ENCODE data around the gene PIP4K2C. TPM values are rescaled to one million over a fixed set of nuclear protein-coding genes. Genes with fewer than 3 reads are reported as not detected.

PIP4K2C gene
- total and polyA plus RNA-seq, 12 donors, result 5.8 to 17.2 (median 14.1) TPM

DNA sequence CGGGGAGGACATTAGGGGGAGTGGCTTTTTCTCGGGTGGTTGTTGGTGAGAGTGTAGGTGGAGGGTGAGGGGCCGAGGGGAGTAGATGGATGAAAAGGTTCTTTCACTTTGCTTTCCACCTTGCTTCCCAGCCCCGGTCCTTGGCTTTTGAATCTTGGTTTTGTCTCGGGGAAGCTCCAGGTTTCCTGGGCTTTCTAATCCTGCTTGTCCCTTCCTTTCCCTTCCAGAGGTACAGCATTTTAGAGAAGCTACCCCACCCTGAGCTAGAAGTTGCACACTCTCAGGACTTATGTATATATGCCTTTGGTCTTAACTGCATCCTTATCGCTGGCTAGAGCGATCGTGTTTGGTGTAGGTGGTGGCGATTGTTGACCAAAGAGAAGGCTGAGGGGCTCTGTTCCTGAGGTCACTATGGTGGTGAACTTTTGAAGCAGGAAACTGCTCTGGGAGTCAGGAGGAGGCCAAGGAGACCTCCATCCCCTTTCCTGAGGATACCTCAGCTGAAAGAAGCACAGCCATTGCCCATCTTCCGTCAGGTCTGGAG, 862 bp downstream of the PIP4K2C start:
- ATAC-seq, result no peak
- peaks cover 0 to 21% (median 14%) of the 10 kb centered on the region in 9 donors for H3K4me1 ChIP-seq
- H3K27ac ChIP-seq, result peak overlapping the region in 9 of 10 donors; percentile 65 to 87 (median 77)
- TF ChIP-seq CTCF (IDR thresholded peaks at IDR 0.05), result no peak
- 41 to 46% methylated on average over 10 of the region's 10 CpGs for WGBS, 2 donors
- intact Hi-C loops (cut with DNase I), result loop anchor here in 1 of 10 donors (2.0 kb wide), 1 partner anchor 13 kb away; the partner anchor contains the start of gene DTX3
- no peak for DNase-seq
- peak overlapping the region in 9 of 10 donors; percentile 59 to 95 (median 85) for H3K4me3 ChIP-seq
- H3K9me3 ChIP-seq, result no peaks in the 10 kb centered on the region
- peaks cover 0 to 32% (median 13%) of the 10 kb centered on the region in 9 donors for H3K36me3 ChIP-seq
- H3K27me3 ChIP-seq, result peaks cover 0 to 16% (median 7%) of the 10 kb centered on the region in 7 donors

DNA sequence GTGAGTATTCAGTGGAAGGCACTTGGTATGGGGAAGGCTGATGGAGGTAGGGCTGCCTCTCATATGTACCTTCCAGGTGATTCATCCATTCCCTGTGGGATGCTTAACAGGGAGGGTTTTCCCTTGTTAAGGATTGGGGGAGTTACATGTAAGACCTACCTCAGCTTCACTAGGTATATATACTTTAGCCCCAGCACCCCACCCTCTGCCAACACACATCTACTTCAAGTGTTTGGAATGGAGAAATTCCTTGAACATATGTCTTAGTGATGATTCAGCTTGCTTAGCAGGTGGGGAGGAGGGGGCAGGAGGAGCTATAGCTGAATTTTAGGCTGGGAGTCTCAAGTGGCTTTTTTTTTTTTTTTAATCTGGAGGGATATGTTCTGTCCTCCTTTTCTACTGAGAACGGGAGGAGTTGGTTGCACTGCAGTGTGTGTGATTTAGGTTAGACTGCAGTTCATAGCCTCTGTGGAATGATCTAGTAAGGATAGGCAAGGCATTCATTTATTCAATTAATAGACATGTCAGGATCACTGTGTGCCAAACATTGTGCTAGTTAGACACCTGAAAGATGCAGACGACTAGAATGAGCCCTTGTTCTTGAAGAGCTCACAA, 1.7 kb downstream of the PIP4K2C start:
- H3K4me1 ChIP-seq, result peaks cover 0 to 21% (median 14%) of the 10 kb centered on the region in 9 donors
- H3K36me3 ChIP-seq, result peaks cover 0 to 40% (median 13%) of the 10 kb centered on the region in 9 donors
- ATAC-seq (no peak), DNase-seq (no peak)
- intact Hi-C loops (cut with DNase I), result no loop called here
- H3K9me3 ChIP-seq, result no peaks in the 10 kb centered on the region
- TF ChIP-seq CTCF (IDR thresholded peaks at IDR 0.05), result no peak
- H3K27me3 ChIP-seq, result peaks cover 0 to 9% (median 5%) of the 10 kb centered on the region in 7 donors
- peak overlapping the region in 2 of 10 donors; percentile 9 to 87 for H3K4me3 ChIP-seq
- 72% methylated on average over 2 of the region's 2 CpGs for WGBS, 2 donors
- H3K27ac ChIP-seq, result no peak overlapping the region

DNA sequence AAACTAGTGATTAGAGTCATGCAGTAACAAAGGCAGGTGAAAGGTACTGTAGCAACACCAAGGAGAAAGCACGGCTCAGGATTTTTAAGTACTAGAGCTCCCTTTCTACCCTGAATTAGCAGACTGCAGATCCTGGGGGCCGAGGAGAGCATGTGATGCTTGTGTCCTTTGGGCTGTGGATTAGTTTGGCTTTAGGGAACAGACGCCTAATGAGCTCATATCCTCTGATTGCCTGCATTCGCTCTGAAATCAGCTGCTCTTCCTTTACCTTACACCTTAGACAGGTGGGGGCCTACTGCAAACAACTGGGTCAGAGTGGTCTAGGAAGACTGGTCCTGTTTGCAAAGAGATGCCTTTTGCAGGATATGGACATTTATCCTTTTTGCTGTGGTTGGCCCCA, 2.2 kb downstream of the PIP4K2C start:
- TF ChIP-seq CTCF (IDR thresholded peaks at IDR 0.05), result no peak
- ATAC-seq, result no peak

GRCh38 chr12:57600395-57600794, 9.4 kb downstream of the PIP4K2C start:
- intact Hi-C loops (cut with DNase I), result no loop called here
- DNase-seq, result no peak
- 52 to 69% methylated on average over 2 of the region's 2 CpGs for WGBS, 2 donors
- Histone ChIP-seq H3K4me3 (no peak overlapping the region), H3K9me3 (no peaks in the 10 kb centered on the region), H3K4me1 (peaks cover 0 to 22% (median 17%) of the 10 kb centered on the region in 9 donors), H3K36me3 (peaks cover 0 to 75% (median 29%) of the 10 kb centered on the region in 9 donors), H3K27me3 (peaks cover 0 to 13% (median 0%) of the 10 kb centered on the region in 7 donors), H3K27ac (no peak overlapping the region)
- no peak for ATAC-seq
- no peak for TF ChIP-seq CTCF (IDR thresholded peaks at IDR 0.05)

More for the DNA sequence above, 2.2 kb downstream of the PIP4K2C start:
- DNase-seq, result no peak
- peaks cover 0 to 4% (median under 1%) of the 10 kb centered on the region in 7 donors for H3K27me3 ChIP-seq
- H3K9me3 ChIP-seq, result no peaks in the 10 kb centered on the region
- H3K4me1 ChIP-seq, result peaks cover 0 to 21% (median 14%) of the 10 kb centered on the region in 9 donors
- intact Hi-C loops (cut with DNase I), result no loop called here
- peak overlapping the region in 1 of 10 donors; percentile 9 for H3K4me3 ChIP-seq
- H3K36me3 ChIP-seq, result peaks cover 0 to 46% (median 16%) of the 10 kb centered on the region in 9 donors
- H3K27ac ChIP-seq, result no peak overlapping the region
- 77 to 87% methylated on average over 4 of the region's 4 CpGs for WGBS, 2 donors

Data from heart right ventricle (tissue), 16 donors.